Measurements from ENCODE around the gene MTMR10.

MTMR10 gene

DNA sequence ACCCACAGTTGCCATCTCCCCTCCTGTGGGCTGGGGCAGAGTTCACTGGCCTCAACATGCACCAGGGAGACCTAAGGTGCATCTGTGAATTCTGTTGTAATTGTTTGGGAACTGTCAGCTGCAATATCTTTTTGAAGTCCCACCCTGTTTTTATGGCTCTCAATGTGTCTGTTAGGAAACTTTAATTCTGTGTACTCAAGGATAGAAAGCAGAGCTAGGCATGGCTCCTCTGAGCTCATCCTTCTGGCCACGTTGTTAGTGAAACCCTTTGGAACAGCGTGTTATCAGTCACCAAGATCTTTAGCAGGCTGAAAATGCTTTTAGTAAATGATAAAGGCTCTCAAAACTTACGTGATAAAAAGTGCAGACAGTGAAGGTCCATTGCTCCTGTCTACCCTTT lies 33.6 kb upstream of the MTMR10 start:
- TF ChIP-seq, protein P1, sequence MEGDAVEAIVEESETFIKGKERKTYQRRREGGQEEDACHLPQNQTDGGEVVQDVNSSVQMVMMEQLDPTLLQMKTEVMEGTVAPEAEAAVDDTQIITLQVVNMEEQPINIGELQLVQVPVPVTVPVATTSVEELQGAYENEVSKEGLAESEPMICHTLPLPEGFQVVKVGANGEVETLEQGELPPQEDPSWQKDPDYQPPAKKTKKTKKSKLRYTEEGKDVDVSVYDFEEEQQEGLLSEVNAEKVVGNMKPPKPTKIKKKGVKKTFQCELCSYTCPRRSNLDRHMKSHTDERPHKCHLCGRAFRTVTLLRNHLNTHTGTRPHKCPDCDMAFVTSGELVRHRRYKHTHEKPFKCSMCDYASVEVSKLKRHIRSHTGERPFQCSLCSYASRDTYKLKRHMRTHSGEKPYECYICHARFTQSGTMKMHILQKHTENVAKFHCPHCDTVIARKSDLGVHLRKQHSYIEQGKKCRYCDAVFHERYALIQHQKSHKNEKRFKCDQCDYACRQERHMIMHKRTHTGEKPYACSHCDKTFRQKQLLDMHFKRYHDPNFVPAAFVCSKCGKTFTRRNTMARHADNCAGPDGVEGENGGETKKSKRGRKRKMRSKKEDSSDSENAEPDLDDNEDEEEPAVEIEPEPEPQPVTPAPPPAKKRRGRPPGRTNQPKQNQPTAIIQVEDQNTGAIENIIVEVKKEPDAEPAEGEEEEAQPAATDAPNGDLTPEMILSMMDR (IDR thresholded peaks at IDR 0.05; ENCODE audit: low read depth, low read length) = no peak
- no peak for DNase-seq

DNA sequence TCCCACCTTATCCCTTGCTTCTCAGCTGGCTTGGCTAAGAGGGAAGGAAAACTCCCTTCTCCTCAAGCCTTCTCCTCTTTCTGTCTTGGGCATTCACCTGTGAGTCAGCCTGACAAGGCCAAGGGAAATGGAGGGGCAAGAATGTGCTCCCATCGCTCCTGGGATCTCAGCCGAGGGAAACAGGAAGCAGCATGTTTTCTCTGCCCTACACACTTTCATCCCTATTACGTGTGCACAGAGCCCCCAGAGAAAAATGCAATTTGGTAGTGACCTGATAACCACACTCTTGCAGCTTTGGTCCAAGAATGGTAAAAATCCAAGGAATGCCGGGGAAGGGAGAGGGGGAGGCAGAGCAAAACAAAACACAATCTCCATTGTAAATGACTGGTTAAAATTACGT lies 32.9 kb upstream of the MTMR10 start:
- H3K36me3 ChIP-seq = no peaks in the 10 kb centered on the region
- peaks cover 57% of the 10 kb centered on the region for H3K27me3 ChIP-seq
- no peaks in the 10 kb centered on the region for H3K4me1 ChIP-seq
- no peak overlapping the region for H3K4me3 ChIP-seq (ENCODE audit: low read depth, low read length)
- no peaks in the 10 kb centered on the region for H3K9me3 ChIP-seq
- no peak for DNase-seq
- TF ChIP-seq, protein P1 (IDR thresholded peaks at IDR 0.05; ENCODE audit: low read depth, low read length) = no peak

More for the DNA sequence above, 33.6 kb upstream of the MTMR10 start:
- no peaks in the 10 kb centered on the region for H3K36me3 ChIP-seq
- H3K4me1 ChIP-seq = no peaks in the 10 kb centered on the region
- no peaks in the 10 kb centered on the region for H3K9me3 ChIP-seq
- peaks cover 61% of the 10 kb centered on the region for H3K27me3 ChIP-seq
- no peak overlapping the region for H3K4me3 ChIP-seq (ENCODE audit: low read depth, low read length)

DNA sequence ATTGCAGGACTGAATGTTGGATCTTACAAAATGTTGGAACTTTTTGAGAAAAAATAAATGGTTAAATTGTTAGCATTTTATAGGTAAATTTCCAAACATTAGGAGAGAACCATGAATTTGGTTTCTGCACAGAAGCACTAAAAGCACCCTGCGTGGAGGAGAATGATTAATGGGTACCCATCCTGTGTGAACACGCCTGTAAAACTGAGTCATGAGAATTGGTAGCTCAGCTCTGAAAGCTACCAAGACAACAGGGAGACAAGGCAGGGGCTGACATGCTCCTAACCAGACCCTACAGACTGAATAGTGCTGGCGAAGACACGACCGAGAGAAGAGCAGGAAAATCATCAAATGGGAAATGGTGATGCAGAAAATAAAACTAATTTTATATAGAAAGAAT lies 32.4 kb upstream of the MTMR10 start:
- Histone ChIP-seq H3K9me3 (no peaks in the 10 kb centered on the region), H3K4me3 (ENCODE audit: low read depth, low read length) (no peak overlapping the region), H3K36me3 (no peaks in the 10 kb centered on the region), H3K4me1 (no peaks in the 10 kb centered on the region), H3K27me3 (peaks cover 52% of the 10 kb centered on the region)
- TF ChIP-seq, protein P1 (IDR thresholded peaks at IDR 0.05; ENCODE audit: low read depth, low read length) = no peak
- no peak for DNase-seq

DNA sequence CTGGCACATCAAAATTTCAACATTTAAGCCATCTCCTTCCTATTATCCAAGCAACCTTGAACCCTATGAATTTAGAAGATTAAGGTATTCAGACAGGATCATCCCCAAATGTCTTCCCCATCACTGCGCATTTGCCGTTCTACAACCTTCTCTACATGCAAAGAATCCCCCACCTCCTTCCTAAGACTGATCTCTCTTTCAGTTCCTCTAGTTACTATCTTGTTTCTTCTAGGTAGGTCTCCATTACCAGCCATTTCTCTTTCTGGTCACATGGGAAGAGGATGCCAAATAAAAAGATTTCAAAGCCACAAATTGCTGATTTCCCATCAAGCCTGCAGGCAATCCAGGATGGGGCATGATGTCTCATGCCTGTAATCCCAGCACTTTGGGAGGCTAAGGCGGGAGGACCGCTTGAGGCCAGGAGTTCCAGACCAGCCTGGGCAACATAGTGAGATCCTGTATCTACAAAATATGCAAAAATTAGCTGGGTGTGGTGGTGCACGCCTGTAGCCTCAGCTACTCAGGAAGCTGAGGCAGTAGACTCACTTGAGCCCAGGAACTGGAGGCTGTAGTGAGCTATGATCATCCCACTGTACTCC lies 29.7 kb upstream of the MTMR10 start:
- DNase-seq = no peak
- TF ChIP-seq, protein P1 (IDR thresholded peaks at IDR 0.05; ENCODE audit: low read depth, low read length) = no peak
- Histone ChIP-seq H3K4me1 (peaks cover 3% of the 10 kb centered on the region; the same call in 1 of the 2 replicates), H3K27me3 (peaks cover 33% of the 10 kb centered on the region), H3K36me3 (no peaks in the 10 kb centered on the region), H3K9me3 (no peaks in the 10 kb centered on the region), H3K4me3 (ENCODE audit: low read depth, low read length) (no peak overlapping the region)

DNA sequence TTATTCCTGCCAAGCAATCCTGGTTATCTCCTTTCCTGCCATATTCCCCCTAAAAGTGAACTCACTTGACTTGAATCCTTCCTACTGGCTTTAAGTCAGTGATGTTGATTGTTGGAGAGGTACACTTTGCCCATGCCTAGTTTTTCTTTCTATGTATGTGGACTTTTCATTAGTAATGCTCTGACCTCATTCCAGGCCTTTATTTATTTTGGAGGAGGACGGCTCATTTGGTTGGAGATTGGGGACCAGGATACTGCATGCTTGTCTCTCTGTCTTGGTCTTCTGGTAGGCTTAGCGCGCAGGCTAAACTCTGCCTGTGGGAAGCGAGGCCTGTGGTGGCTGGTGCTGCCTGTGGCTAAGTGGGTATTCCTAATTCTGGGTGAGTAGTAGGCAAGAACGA lies 29.1 kb upstream of the MTMR10 start:
- DNase-seq = no peak
- no peaks in the 10 kb centered on the region for H3K9me3 ChIP-seq
- H3K4me3 ChIP-seq (ENCODE audit: low read depth, low read length) = no peak overlapping the region
- TF ChIP-seq, protein P1 (IDR thresholded peaks at IDR 0.05; ENCODE audit: low read depth, low read length) = no peak
- no peaks in the 10 kb centered on the region for H3K36me3 ChIP-seq
- peaks cover 3% of the 10 kb centered on the region; the same call in 1 of the 2 replicates for H3K4me1 ChIP-seq
- peaks cover 27% of the 10 kb centered on the region for H3K27me3 ChIP-seq

DNA sequence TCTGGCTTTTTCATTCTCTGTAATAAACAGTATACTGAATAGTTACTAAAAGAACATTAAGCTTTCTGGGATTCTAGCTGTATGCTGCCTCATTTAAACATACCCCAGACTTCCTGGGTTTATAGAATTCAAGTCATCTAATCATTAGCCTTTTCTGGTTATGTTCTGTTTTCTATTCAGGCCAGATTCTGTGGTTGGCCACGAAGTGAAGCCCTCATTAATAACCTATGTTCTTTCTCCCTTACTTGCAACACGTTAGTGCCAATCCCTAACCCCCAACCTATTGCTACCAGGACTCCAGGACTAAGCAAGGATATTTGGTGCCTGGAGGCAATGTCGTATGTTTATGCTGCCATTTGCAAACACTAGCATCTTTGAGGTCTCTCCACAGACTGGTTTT lies 28.6 kb upstream of the MTMR10 start:
- Histone ChIP-seq H3K4me3 (ENCODE audit: low read depth, low read length) (no peak overlapping the region), H3K36me3 (no peaks in the 10 kb centered on the region), H3K9me3 (no peaks in the 10 kb centered on the region), H3K4me1 (peaks cover 3% of the 10 kb centered on the region; the same call in 1 of the 2 replicates), H3K27me3 (peaks cover 23% of the 10 kb centered on the region)
- TF ChIP-seq, protein P1 (IDR thresholded peaks at IDR 0.05; ENCODE audit: low read depth, low read length) = no peak
- no peak for DNase-seq

Measured in BE2C (cell line).